Activated CD8-positive, alpha-beta T cell treated with anti-CD3 and anti-CD28 coated beads for 36 hours (primary cell): ENCODE data around the gene RTKN2. TPM values are rescaled to one million over a fixed set of nuclear protein-coding genes. Genes with fewer than 3 reads are reported as not detected.

Experiments used
- ATAC-seq: fragments of 200-7000 bp; cut with Tn5 transposase; one replicate; pipeline ENCODE4 v1.10.0; 2021; ENCODE audit warnings: mild to moderate bottlenecking, moderate library complexity
- CTCF ChIA-PET: fragments of 350-600 bp; sonication (Branson Sonifier 250); formaldehyde crosslinking; loops from one replicate; lab custom pipeline; 2021; ENCODE audit warnings: antibody characterized with exemption; lab: Charles Lee
- POLR2A ChIA-PET: fragments of 350-600 bp; sonication (Branson Sonifier 250); formaldehyde crosslinking; loops from one replicate; lab custom pipeline; 2021; ENCODE audit warnings: antibody characterized with exemption; lab: Charles Lee
- DNase-seq: peaks from one replicate; pipeline ENCODE4 v3.0.0-alpha.2; 2020
- H3K27ac Mint-ChIP-seq: one replicate; pipeline ENCODE4 v1.8.0; 2021; ENCODE audit warnings: mild to moderate bottlenecking, mixed read lengths
- H3K27me3 Mint-ChIP-seq: one replicate; pipeline ENCODE4 v1.8.0; 2021; ENCODE audit warnings: mixed read lengths
- H3K36me3 Mint-ChIP-seq: one replicate; pipeline ENCODE4 v1.8.0; 2021; ENCODE audit warnings: low read depth, mixed read lengths
- H3K4me1 Mint-ChIP-seq: one replicate; pipeline ENCODE4 v1.8.0; 2021; ENCODE audit warnings: low read depth, mixed read lengths
- H3K4me3 Mint-ChIP-seq: one replicate; pipeline ENCODE4 v1.8.0; 2021; ENCODE audit warnings: mild to moderate bottlenecking, moderate library complexity, mixed read lengths
- H3K9me3 Mint-ChIP-seq: one replicate; pipeline ENCODE4 v1.8.0; 2021; ENCODE audit warnings: mixed read lengths
- intact Hi-C: fragments of 100-400 bp; cut with micrococcal nuclease; formaldehyde crosslinking; loops from one replicate; pipeline ENCODE4 v1.10.0; 2022
- total RNA-seq, 2 experiments: library from RNA; stranded (reverse); gene quantifications; one replicate each; pipeline ENCODE4 v1.2.3, GENCODE V29; 2021
- TF ChIP-seq, protein P1 (sequence below): fragments of 200-600 bp; IDR thresholded peaks from one replicate; pipeline ENCODE4 v1.8.0; 2022; ENCODE audit warnings: antibody characterized with exemption, mild to moderate bottlenecking

RTKN2 gene
- total RNA-seq, 2 experiments from 2014 or later, result 1.1 to 1.4 TPM

DNA sequence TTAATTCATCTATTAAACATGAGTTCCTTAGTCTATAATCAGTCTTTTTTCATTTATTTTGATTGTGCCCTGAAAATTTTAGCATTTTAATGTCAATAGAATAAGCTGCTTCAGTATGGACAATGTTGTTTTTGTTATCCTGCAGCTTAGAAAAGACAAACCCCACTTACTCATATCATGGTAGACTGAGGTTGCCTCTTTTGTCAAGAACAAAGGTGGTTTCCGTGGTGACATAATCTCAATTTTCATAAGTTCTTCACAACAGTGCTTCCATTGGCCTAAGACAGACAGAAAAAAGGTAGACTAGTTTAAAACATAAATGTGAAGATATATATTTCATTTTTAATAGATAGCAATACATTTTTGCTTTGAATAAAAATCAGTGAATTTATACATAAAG lies 69.1 kb downstream of the RTKN2 start:
- ATAC-seq (peak; percentile 97), DNase-seq (no peak)
- TF ChIP-seq, protein P1, sequence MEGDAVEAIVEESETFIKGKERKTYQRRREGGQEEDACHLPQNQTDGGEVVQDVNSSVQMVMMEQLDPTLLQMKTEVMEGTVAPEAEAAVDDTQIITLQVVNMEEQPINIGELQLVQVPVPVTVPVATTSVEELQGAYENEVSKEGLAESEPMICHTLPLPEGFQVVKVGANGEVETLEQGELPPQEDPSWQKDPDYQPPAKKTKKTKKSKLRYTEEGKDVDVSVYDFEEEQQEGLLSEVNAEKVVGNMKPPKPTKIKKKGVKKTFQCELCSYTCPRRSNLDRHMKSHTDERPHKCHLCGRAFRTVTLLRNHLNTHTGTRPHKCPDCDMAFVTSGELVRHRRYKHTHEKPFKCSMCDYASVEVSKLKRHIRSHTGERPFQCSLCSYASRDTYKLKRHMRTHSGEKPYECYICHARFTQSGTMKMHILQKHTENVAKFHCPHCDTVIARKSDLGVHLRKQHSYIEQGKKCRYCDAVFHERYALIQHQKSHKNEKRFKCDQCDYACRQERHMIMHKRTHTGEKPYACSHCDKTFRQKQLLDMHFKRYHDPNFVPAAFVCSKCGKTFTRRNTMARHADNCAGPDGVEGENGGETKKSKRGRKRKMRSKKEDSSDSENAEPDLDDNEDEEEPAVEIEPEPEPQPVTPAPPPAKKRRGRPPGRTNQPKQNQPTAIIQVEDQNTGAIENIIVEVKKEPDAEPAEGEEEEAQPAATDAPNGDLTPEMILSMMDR, result no peak
- Mint-ChIP-seq H3K27ac (peak overlapping the region; percentile 62), H3K27me3 (no peaks in the 10 kb centered on the region), H3K4me1 (peaks cover 29% of the 10 kb centered on the region), H3K9me3 (no peaks in the 10 kb centered on the region), H3K36me3 (no peaks in the 10 kb centered on the region), H3K4me3 (no peak overlapping the region)
- intact Hi-C loops, result no loop called here
- ChIA-PET CTCF (interaction anchor here (0.8 to 2.2 kb wide), 5 partner anchors 11 to 302 kb away, joined by 3 to 9 read pairs (median 4); no protein-coding TSS in a partner anchor), POLR2A (interaction anchor here (0.8 to 1.2 kb wide), 3 partner anchors 10 to 535 kb away, joined by 3 to 4 read pairs (median 3); no protein-coding TSS in a partner anchor)

DNA sequence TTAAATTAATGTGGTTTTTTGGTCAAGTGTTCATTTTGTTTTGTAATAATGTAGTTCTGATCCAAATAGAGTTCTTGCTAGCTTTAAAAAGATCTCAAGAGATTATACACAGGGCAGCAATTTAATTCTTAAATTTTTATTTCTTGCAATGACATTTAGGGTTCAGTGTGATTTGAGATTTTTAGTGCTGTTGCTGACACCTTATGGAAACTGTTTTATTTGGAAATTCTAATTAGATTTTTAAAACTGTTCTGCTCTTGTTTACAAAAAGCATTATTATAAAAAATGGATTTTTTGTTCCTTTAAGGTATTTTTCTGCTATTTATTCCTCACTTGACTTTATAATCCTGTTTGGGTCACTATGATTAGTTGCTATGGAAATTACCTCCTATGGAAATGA lies 72.1 kb downstream of the RTKN2 start:
- POLR2A ChIA-PET, result no interaction called here
- peaks cover 32% of the 10 kb centered on the region for H3K4me1 Mint-ChIP-seq

DNA sequence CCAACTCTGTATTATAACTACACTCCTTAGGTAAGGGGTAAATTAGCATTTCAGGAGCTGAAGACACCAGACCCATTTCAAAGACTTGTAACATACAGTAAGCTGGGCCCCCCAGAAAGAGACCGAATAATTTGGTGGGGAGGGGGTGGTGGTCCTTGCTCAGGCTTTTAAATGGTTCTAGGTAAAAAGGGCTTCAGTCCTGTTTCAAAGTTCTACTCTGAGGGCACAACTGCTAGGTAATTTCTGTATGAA lies 73.0 kb downstream of the RTKN2 start:
- no peaks in the 10 kb centered on the region for H3K36me3 Mint-ChIP-seq
- H3K27ac Mint-ChIP-seq, result no peak overlapping the region
- CTCF ChIA-PET, result interaction anchor here (1.2 kb wide), 1 partner anchor 17 kb away, joined by 3 read pairs; no protein-coding TSS in a partner anchor
- H3K9me3 Mint-ChIP-seq, result no peaks in the 10 kb centered on the region
- no peak overlapping the region for H3K4me3 Mint-ChIP-seq
- peaks cover 32% of the 10 kb centered on the region for H3K4me1 Mint-ChIP-seq
- no peaks in the 10 kb centered on the region for H3K27me3 Mint-ChIP-seq
- ATAC-seq (no peak), DNase-seq (no peak)
- POLR2A ChIA-PET, result no interaction called here
- TF ChIP-seq, protein P1, result no peak
- intact Hi-C loops, result no loop called here

More for the DNA sequence above, 72.1 kb downstream of the RTKN2 start:
- Mint-ChIP-seq H3K9me3 (no peaks in the 10 kb centered on the region), H3K4me3 (no peak overlapping the region), H3K27me3 (no peaks in the 10 kb centered on the region), H3K27ac (no peak overlapping the region), H3K36me3 (no peaks in the 10 kb centered on the region)
- CTCF ChIA-PET, result no interaction called here
- TF ChIP-seq, protein P1, result no peak
- DNase-seq (no peak), ATAC-seq (no peak)
- intact Hi-C loops, result no loop called here

DNA sequence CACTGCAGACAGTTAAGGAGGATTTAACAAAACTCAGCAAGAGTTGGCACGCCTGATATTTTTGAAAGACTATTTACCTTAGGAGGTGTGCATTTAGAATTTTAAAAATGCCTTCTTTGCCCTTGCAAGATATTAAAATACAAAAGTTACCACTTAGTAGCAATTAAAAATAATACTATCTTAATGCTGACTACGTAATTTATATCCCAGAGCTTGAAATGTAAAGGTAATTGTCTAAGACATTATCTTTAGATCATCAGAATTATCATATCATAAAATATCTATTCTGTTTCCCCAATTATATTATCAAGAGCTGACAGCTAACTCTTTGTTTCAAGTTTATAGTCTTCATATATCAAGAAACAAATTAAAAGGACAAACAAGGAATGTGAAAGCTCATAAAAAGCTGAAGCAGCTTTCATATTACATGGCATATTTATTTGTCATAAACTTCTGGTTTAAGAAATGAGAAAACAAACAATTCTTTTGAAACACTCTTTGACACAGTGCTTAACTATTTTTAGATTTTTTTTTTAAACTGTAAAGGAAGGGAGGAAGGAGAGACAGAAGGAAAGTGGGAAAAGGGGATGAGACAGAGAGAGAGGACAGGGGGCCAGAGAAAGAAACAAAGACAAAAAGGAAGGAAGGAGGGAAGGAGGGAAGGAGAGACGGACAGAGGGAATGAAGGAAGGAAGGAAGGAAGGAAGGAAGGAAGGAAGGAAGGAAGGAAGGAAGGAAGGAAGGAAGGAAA lies 73.5 kb downstream of the RTKN2 start:
- ChIA-PET CTCF (interaction anchor here (1.2 to 1.3 kb wide), 2 partner anchors 17 to 154 kb away, joined by 3 to 6 read pairs; no protein-coding TSS in a partner anchor), POLR2A (interaction anchor here (0.6 kb wide), 1 partner anchor 75 kb away, joined by 3 read pairs; no protein-coding TSS in a partner anchor)
- H3K27me3 Mint-ChIP-seq, result no peaks in the 10 kb centered on the region
- intact Hi-C loops, result no loop called here
- peaks cover 32% of the 10 kb centered on the region for H3K4me1 Mint-ChIP-seq
- no peaks in the 10 kb centered on the region for H3K36me3 Mint-ChIP-seq
- TF ChIP-seq, protein P1, result no peak
- peak overlapping the region; percentile 63 for H3K27ac Mint-ChIP-seq
- no peak for ATAC-seq
- no peaks in the 10 kb centered on the region for H3K9me3 Mint-ChIP-seq
- DNase-seq, result no peak
- H3K4me3 Mint-ChIP-seq, result no peak overlapping the region

DNA sequence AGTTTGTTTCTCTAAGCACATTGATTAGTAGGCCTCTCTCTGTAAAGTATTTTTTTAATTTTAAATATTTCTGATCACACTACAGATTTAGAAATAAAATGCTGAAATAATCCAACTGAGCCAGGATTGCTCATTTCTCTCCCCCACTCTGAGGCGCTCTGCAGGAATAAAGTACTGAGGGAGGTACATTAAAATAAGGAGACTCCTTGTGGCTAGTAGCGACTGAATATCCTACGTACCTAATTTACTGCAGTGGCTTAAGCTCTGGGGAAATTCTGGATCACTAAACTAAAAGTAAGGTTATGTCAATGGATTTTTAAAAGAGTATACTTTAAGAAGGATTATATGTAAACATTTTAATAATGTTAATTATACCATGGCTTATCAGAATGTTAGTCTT lies 75.2 kb downstream of the RTKN2 start:
- ChIA-PET POLR2A (no interaction called here), CTCF (no interaction called here)
- intact Hi-C loops, result no loop called here
- no peak for DNase-seq
- Mint-ChIP-seq H3K36me3 (peaks cover 7% of the 10 kb centered on the region), H3K27ac (no peak overlapping the region), H3K4me3 (no peak overlapping the region), H3K27me3 (no peaks in the 10 kb centered on the region), H3K9me3 (peaks cover under 1% of the 10 kb centered on the region), H3K4me1 (peaks cover 32% of the 10 kb centered on the region)
- no peak for ATAC-seq
- TF ChIP-seq, protein P1, result no peak
